ENCODE data around the gene PTPMT1.

PTPMT1 gene

GRCh38 chr11:47592970-47593369, 27.6 kb downstream of the PTPMT1 start:
- H3K27ac ChIP-seq, result no peak overlapping the region
- TF ChIP-seq CTCF (conservative IDR thresholded peaks at IDR 0.05; ENCODE audit: low read depth), result no peak
- no peak for DNase-seq (ENCODE audit: low spot score)
- CTCF ChIA-PET, result no interaction called here
- POLR2A ChIA-PET (ENCODE audit: low non-redundant PET), result no interaction called here

- H3K27ac ChIP-seq, result no peak overlapping the region
- DNase-seq (ENCODE audit: low spot score), result no peak
- TF ChIP-seq CTCF (conservative IDR thresholded peaks at IDR 0.05; ENCODE audit: low read depth), result no peak
- CTCF ChIA-PET, result interaction anchor here (0.6 kb wide), 1 partner anchor 181 kb away, joined by 5 read pairs; no protein-coding TSS in a partner anchor
- POLR2A ChIA-PET (ENCODE audit: low non-redundant PET), result no interaction called here
Measured at GRCh38 chr11:47593492-47593933, 28.1 kb downstream of the PTPMT1 start.

- POLR2A ChIA-PET (ENCODE audit: low non-redundant PET), result interaction anchor here (0.5 kb wide), 1 partner anchor 1199 kb away, joined by 3 read pairs; no protein-coding TSS in a partner anchor
- no peak within 1 kb of the TSS for H3K27ac ChIP-seq
- CTCF ChIA-PET, result interaction anchor here (0.6 to 1.4 kb wide), 2 partner anchors 23 to 180 kb away, joined by 3 to 5 read pairs; no protein-coding TSS in a partner anchor
- no peak for TF ChIP-seq CTCF (conservative IDR thresholded peaks at IDR 0.05; ENCODE audit: low read depth)
- no peak for DNase-seq (ENCODE audit: low spot score)
Measured at GRCh38 chr11:47593934-47594855, 28.8 kb downstream of the PTPMT1 start, which contains the start of gene C1QTNF4. Gene C1QTNF4, minus strand, starts transcription at chr11:47594411. Its CDS starts 3,601 bp downstream, at chr11:47590810.

- TF ChIP-seq CTCF (conservative IDR thresholded peaks at IDR 0.05; ENCODE audit: low read depth), result no peak
- H3K27ac ChIP-seq, result no peak overlapping the region
- DNase-seq (ENCODE audit: low spot score), result no peak
- ChIA-PET CTCF (interaction anchor here (0.6 to 1.4 kb wide), 2 partner anchors 22 to 26 kb away, joined by 3 read pairs; no protein-coding TSS in a partner anchor), POLR2A (ENCODE audit: low non-redundant PET) (no interaction called here)
Measured at GRCh38 chr11:47595029-47595428, 29.6 kb downstream of the PTPMT1 start.

GRCh38 chr11:47595967-47596366, 30.6 kb downstream of the PTPMT1 start:
- DNase-seq (ENCODE audit: low spot score), result no peak
- no peak for TF ChIP-seq CTCF (conservative IDR thresholded peaks at IDR 0.05; ENCODE audit: low read depth)
- CTCF ChIA-PET, result interaction anchor here (0.7 kb wide), 1 partner anchor 510 kb away, joined by 4 read pairs; no protein-coding TSS in a partner anchor
- H3K27ac ChIP-seq, result no peak overlapping the region
- POLR2A ChIA-PET (ENCODE audit: low non-redundant PET), result no interaction called here

- no peak for DNase-seq (ENCODE audit: low spot score)
- no peak for TF ChIP-seq CTCF (conservative IDR thresholded peaks at IDR 0.05; ENCODE audit: low read depth)
- POLR2A ChIA-PET (ENCODE audit: low non-redundant PET), result no interaction called here
- H3K27ac ChIP-seq, result no peak overlapping the region
- CTCF ChIA-PET, result interaction anchor here (0.6 kb wide), 1 partner anchor 226 kb away, joined by 4 read pairs; no protein-coding TSS in a partner anchor
Measured at GRCh38 chr11:47599902-47600301, 34.5 kb downstream of the PTPMT1 start.
